ENCODE measurements around the gene TMIE.

Gene TMIE

GRCh38 chr3:46714728-46715506, 13.7 kb downstream of the TMIE start:
- DNase-seq (ENCODE audit: extremely low read depth, low read depth) = no peak
- TF ChIP-seq CTCF (IDR thresholded peaks at IDR 0.05; ENCODE audit: low read depth, low read length) = no peak

DNA sequence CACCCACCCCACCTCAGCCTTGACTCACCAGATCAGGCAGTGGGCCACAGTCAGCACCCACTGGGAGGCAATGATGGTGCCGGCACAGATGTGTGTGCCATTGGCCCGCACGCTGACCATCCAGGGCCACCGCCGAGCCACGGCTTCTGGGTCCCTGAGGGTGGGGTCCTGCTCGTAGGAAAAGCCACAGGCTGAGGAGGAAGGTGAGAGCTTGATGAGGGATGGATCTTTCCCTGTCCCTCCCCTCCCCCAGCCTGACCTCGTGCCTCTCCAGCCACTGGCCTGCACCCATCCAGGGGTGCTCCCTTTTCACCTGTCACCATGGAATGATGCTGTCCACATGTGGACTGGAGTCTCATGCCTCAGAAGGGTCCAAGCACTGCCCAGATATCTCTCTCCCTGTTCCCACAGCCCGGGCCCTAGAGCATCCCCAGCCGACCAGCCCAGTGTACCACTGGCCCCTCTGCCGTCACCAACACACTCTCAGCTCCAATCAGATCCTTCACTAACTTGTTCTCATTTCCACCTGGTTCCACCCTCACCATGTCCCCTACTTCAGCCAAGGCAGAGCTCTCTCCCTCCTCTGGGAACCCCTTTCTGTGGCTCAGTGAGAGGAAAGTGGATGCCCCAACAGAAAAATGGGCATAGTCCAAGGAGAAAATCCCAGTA, 14.4 kb downstream of the TMIE start:
- no peak for DNase-seq (ENCODE audit: extremely low read depth, low read depth)
- TF ChIP-seq CTCF (IDR thresholded peaks at IDR 0.05; ENCODE audit: low read depth, low read length) = no peak

DNA sequence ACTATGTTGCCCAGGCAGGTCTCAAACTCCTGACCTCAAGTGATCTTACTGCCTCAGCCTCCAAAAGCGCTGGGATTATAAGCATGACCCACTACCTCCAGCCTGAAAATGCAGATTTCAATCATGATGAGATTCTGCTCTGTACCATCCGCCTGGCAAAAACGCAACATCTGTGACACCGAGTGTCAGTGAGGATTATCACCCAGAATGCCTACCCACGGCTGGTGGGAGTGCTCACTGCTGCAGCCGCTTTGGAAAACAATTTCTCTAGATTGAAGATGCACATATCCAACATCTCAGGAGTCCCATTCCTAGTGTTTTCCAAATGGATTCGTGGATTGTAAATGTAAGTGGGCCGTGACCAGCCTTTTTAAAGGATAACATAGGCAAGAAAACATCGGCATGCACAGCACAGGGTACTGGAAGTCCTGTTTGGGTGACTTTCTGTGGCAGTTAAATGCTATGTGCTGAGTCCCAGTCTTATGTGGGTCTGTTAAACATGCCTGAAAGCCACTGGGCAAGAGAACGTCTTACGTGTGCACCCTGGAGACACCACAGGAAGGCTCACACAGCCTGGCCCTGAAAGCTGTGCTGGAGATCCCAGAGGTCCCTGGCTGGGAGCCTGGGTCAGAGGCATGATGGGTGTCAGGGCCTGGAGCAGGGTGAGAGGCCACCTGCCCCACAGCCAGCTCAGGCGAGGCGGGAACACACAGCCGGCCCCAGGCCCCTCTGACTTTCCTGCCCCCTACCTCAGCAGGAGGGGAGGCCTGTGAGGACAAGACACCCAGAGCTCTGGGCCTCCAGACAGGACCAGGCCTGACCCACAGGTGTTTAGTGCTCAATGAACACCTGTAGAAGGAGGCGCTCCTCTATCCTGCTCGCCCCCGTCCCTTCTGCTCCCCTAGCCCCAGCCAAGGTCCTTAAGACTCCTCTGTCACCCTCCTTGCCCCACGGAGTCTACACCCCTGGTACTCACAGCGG, 15.6 kb downstream of the TMIE start:
- DNase-seq (ENCODE audit: extremely low read depth, low read depth) = no peak
- no peak for TF ChIP-seq CTCF (IDR thresholded peaks at IDR 0.05; ENCODE audit: low read depth, low read length)

GRCh38 chr3:46717447-46718231, 16.4 kb downstream of the TMIE start, which contains the start of gene PRSS50:
Gene PRSS50, minus strand, starts transcription at chr3:46717869. Its CDS starts 45 bp downstream, at chr3:46717824.
- no peak for DNase-seq (ENCODE audit: extremely low read depth, low read depth)
- peak; percentile 4 for TF ChIP-seq CTCF (IDR thresholded peaks at IDR 0.05; ENCODE audit: low read depth, low read length)

DNA sequence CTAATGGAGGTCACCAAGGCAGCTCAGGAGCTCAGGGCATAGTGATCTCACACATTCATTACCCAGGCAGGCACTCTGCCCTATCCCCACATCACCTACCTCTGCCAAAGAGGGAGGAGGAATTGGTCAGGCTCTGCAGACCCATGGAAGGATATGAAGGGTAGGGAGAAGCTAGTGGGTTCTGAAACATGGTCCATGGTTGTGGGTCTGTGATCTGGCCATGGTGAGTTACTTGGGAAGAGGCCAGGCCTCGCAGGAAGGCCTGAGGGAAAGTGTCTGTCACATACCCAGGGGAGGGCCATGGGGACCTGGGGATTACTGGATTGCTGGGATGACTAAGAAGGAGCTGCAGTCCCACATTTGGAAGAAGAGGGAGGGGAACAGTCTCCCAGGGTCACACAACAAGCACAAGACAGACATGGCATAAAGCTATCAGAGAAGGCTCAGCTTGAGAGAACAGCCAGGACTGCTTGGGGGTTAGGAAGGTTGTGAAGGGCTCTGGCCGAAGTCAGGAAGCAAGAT, 17.9 kb downstream of the TMIE start:
- TF ChIP-seq CTCF (IDR thresholded peaks at IDR 0.05; ENCODE audit: low read depth, low read length) = no peak
- DNase-seq (ENCODE audit: extremely low read depth, low read depth) = no peak

GRCh38 chr3:46719735-46720271, 18.6 kb downstream of the TMIE start:
- TF ChIP-seq CTCF (IDR thresholded peaks at IDR 0.05; ENCODE audit: low read depth, low read length) = no peak
- DNase-seq (ENCODE audit: extremely low read depth, low read depth) = no peak

Data from AG09319 (cell line).